ENCODE results near the gene TSHZ1.

GRCh38 chr18:75304678-75305557 is 94.3 kb downstream of the TSHZ1 start:
- TF ChIP-seq HDGF (IDR thresholded peaks at IDR 0.05; ENCODE audit: borderline replicate concordance): no peak
- TF ChIP-seq FOXM1 (IDR thresholded peaks at IDR 0.05; ENCODE audit: borderline replicate concordance): no peak
- TF ChIP-seq SP1 (IDR thresholded peaks at IDR 0.05): no peak
- TF ChIP-seq NFRKB (IDR thresholded peaks at IDR 0.05): no peak
- no peak for TF ChIP-seq LEF1 (IDR thresholded peaks at IDR 0.05; ENCODE audit: borderline replicate concordance)
- TF ChIP-seq ZNF384 (IDR thresholded peaks at IDR 0.05): no peak
- TF ChIP-seq TARDBP (IDR thresholded peaks at IDR 0.05): no peak
- TF ChIP-seq ELF4 (IDR thresholded peaks at IDR 0.05): no peak

Measured in HEK293T (cell line).